Hematopoietic multipotent progenitor cell treated with erythropoietin and hydrocortisone succinate and interleukin-3 and kit ligand, for 4 days (in vitro differentiated cells): Measurements from ENCODE around the gene RNF135.
"Not testable (repeated sequence)": the region's sequence is repeated elsewhere in the genome, so short reads cannot be mapped to it uniquely, and the experiment has no call there.

Experiments
- DNase-seq: peaks from one replicate; pipeline ENCODE4 v3.0.0-alpha.2; 2015

Gene RNF135

GRCh38 chr17:30970831-30971567 lies at the start of gene RNF135:
Gene RNF135 (plus strand): TSS chr17:30971039. CDS start chr17:30971074, 35 bp downstream.
- peak; percentile 94 for DNase-seq

- peak; percentile 63 for DNase-seq
Observed at GRCh38 chr17:30921544-30922196, 49.2 kb upstream of the RNF135 start, which contains the start of gene ADAP2. Gene ADAP2 (plus strand): TSS chr17:30921945. CDS start chr17:30922015, 70 bp downstream.

- DNase-seq, result peak; percentile 18
Observed at GRCh38 chr17:30922235-30923030, 48.4 kb upstream of the RNF135 start.

- DNase-seq, result no peak
Observed at GRCh38 chr17:30924341-30924740, 46.5 kb upstream of the RNF135 start.

GRCh38 chr17:30926516-30926915 lies 44.3 kb upstream of the RNF135 start:
- DNase-seq, result no peak

- DNase-seq, result no peak
Observed at GRCh38 chr17:30927756-30928155, 43.1 kb upstream of the RNF135 start.

GRCh38 chr17:30928584-30928983 lies 42.3 kb upstream of the RNF135 start:
- no peak for DNase-seq

- DNase-seq, result no peak
Observed at GRCh38 chr17:30929081-30929633, 41.7 kb upstream of the RNF135 start.

- not testable (repeated sequence) for DNase-seq
Observed at GRCh38 chr17:30929861-30930260, 41.0 kb upstream of the RNF135 start.

GRCh38 chr17:30930495-30930894 lies 40.3 kb upstream of the RNF135 start:
- no peak for DNase-seq

GRCh38 chr17:30931582-30931981 lies 39.3 kb upstream of the RNF135 start:
- DNase-seq, result not testable (repeated sequence)

- DNase-seq, result peak; percentile 29
Observed at GRCh38 chr17:30933966-30934365, 36.9 kb upstream of the RNF135 start.

GRCh38 chr17:30939051-30939689 lies 31.7 kb upstream of the RNF135 start:
- no peak for DNase-seq

GRCh38 chr17:30942308-30943079 lies 28.3 kb upstream of the RNF135 start:
- DNase-seq, result peak; percentile 36

- no peak for DNase-seq
Observed at GRCh38 chr17:30947796-30948195, 23.0 kb upstream of the RNF135 start.

- DNase-seq, result no peak
Observed at GRCh38 chr17:30950189-30950588, 20.6 kb upstream of the RNF135 start.

GRCh38 chr17:30950669-30951399 lies 20.0 kb upstream of the RNF135 start:
- peak; percentile 58 for DNase-seq

- peak; percentile 32 for DNase-seq
Observed at GRCh38 chr17:30952638-30953393, 18.0 kb upstream of the RNF135 start.

- peak; percentile 68 for DNase-seq
Observed at GRCh38 chr17:30954046-30954830, 16.6 kb upstream of the RNF135 start.
